Kidney tubule cell (primary cell): ENCODE results near the gene SLC5A8.

ENCODE experiments used
- DNase-seq: peaks from one replicate; pipeline ENCODE4 v3.0.0-alpha.2; 2018; ENCODE audit warnings: low spot score

Gene SLC5A8, protein sequence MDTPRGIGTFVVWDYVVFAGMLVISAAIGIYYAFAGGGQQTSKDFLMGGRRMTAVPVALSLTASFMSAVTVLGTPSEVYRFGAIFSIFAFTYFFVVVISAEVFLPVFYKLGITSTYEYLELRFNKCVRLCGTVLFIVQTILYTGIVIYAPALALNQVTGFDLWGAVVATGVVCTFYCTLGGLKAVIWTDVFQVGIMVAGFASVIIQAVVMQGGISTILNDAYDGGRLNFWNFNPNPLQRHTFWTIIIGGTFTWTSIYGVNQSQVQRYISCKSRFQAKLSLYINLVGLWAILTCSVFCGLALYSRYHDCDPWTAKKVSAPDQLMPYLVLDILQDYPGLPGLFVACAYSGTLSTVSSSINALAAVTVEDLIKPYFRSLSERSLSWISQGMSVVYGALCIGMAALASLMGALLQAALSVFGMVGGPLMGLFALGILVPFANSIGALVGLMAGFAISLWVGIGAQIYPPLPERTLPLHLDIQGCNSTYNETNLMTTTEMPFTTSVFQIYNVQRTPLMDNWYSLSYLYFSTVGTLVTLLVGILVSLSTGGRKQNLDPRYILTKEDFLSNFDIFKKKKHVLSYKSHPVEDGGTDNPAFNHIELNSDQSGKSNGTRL

DNA sequence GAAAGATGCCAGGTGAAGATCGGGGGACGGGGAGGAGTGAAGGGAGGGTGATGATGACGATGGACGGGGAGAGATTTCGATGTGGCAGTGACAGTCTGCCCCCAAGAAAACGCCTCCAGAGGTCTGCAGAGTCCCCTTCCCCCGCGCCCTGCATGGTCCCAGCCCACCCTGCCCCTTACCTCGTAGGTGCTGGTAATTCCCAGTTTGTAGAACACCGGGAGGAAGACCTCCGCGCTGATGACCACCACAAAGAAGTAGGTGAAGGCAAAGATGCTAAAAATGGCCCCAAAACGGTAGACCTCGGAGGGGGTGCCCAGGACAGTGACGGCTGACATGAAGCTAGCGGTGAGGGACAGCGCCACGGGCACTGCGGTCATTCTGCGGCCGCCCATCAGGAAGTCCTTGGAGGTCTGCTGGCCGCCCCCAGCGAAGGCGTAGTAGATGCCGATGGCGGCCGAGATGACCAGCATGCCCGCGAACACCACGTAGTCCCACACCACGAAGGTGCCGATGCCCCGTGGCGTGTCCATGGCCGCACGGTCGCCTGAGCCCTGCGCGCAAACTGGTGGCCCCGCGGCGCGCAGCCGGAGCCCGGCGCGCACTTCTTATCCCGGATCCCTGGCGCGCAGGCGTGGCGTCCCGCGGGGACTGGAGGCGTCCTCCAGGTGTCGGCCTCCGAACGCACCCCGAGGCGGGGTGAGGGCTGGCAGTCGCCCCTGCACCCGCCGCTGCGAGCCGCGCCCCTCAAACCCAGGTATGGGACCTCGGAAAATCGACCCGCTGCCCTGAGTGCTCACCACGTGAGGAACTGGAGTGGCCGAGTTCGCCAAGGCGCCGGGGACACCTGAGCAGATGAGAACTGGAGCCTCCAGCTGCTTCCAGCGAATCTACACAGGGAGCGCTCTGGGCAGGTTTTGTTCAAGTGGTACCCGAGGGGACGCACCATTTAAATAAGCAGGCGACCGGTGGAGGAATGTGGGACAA lies at the start of gene SLC5A8:
SLC5A8 (minus strand) TSS at position 920 of the 984 bp plus-strand sequence; CDS start at position 530, 390 bp downstream.
- peak; percentile 16 for DNase-seq

DNA sequence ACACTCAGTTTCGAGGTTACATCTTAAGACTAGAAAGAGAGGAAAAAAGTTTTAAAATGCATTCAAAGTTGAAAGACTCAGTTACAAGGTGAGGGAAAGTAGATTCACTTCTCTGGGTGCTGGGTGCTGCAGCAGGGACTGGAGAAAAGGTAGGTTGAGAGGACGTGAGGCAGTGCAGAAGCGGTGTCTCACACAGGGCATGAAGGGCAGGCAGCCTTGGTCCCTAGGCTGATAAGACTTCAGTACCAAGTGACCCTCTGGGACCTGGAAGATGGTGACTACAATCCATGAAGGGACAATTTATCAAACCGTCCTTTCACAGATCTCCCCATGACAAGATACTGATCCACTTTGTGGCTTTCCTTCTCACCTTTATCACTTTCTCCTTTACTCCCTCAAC lies 47.3 kb upstream of the SLC5A8 start:
- DNase-seq = no peak

DNA sequence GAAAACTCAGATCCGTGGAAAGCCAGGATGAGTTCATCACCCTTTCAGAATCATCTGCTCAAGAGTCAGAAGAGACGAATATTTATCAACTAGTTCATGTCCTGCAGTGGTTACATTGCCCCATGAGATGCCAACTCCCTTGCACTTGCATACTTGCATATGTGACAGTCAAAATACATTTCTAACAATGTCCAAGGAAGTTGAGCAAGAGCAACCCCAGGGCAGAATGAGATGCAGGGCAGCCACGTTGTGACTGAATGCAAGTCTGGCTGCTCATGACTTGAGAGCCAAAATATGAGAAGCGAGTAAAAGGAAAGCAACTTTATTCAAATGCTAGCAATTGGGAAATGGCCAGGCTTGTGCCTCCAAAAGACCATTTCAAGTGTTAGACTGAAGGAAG lies 46.2 kb upstream of the SLC5A8 start:
- DNase-seq = no peak

DNA sequence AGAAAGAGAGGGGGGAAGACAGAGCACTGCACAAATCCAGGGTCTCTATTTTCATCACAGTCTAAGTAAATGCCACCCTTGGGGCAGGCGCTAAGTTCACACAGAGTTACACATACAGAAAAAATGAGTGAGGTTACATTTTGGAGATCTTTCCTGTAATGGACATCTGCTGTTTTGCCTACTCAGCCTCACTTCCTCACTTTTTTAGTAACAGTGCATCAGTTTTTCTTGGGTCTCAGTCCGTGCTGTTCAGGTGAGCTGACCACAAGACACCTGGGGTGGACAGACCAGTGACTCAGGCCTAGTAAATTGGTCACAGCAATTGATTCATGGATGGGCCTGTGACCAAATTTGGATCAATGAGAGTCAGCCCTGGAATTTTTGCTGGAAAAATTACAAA lies 33.6 kb upstream of the SLC5A8 start:
- no peak for DNase-seq

DNA sequence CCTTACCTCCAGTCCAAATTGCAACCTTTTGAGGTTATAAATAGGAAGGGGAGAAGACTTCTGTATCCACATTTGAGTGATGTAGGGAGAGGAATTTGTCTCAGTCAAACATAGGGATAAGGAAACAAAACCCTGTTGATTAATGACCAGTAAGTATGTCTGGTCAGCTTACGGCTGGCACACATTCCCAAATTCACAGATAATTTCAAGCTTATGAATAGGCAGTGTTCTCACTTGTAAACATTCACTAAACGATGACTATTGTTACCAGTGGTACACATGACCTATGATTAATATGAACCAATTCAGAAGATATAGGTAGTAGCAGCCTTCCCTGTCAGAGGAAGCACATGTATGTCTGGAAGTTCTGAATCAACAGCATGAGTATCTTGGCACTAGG lies 33.0 kb upstream of the SLC5A8 start:
- DNase-seq = peak; percentile 10

DNA sequence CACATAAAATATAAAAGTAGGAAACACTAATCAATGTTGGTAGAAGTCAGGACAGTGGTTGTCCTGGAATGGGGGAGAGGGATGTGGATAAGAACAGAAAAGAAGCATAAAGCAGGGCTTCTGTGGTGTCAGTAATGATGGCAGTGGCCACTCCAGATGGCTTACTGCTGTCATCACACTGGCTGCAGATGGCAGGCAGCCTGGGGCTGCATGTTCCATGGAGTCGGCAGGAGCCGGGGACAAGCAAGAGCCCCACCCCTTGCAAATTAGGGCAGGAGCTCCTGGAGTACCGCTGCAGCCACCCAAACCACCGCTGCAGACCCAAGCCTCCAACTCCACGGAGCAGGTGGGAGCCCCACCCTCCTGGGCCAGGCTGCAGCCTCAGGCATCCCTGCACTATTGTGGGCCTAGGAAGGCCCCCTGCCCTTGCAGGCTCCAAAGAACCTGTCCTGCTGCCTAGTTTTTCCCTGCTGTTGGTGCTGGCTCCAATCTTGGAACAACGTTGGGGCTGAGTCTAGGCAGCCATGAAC lies 28.8 kb upstream of the SLC5A8 start:
- DNase-seq = no peak

DNA sequence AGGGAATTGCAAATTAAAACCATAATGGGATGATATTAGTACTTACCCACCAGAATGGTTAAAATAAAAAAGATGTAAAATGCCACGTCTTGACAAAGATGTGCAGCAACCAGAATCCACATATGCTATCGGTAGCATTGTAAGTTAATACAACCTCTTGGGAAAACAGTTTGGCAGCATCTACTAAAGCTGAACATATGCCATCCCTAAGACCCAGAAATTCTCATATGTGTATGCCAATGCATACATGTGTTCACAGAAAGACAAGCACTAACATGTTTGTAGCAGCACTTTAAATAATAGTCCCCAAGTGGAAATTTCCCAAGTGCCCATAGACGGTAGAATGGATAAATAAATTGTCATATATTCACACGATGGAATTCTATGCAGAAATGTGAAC lies 28.3 kb upstream of the SLC5A8 start:
- DNase-seq = no peak

DNA sequence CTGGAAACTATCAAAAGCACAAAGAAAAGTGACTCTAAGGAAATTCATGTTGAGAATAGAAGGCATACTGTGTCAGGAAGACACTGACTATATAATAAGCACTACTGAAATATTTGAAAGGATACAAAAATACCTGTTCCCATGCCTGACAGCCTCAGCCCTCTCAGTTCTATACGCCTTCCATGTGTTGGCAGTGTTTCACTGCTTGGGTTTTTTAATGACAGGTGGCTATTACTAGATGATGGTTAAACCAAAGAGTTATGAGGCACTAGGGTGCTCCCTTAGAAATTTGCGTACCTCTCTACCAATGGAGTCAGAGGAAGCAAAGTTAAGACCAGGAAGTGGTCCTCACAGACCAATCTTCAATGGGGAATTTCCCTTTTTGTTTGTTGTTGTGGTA lies 25.6 kb upstream of the SLC5A8 start:
- no peak for DNase-seq

DNA sequence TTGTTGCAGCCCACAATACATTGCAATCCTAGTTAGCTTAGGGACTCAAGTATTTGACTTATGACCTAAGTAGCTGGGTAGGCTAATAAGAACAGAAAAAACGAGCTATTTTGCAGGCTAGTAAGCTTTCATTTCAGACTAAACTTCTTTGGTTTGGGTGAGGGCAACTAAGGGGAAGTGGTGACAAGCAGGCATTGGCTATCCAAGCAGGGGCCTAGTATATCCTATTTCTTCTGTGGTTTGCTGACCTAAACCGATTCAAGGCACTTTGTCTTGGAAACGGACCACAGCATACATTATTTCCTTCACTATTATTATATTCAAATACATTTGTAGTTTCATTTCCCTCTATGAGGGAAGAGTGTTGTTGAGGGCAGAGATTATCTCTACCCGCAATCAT lies 21.6 kb upstream of the SLC5A8 start:
- no peak for DNase-seq

DNA sequence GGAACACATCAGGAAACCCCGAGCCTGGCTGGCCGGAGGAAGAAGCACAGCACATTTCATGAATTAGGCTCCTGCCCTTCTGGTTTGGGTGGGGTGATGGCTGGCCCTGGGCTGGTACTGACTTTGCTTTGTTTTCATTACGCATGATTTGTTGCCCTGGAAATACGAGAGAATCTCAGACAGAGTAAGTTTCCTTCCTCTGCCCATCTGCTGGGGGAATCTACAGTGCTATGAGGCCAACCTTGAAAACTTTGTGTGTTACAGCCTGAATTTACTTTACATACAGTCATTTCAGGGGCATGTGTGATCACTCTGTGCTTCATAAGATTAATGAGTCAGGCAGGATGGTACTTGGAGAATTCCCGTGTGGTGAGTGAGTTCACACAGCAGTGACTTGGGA lies 20.5 kb upstream of the SLC5A8 start:
- DNase-seq = peak; percentile 95

DNA sequence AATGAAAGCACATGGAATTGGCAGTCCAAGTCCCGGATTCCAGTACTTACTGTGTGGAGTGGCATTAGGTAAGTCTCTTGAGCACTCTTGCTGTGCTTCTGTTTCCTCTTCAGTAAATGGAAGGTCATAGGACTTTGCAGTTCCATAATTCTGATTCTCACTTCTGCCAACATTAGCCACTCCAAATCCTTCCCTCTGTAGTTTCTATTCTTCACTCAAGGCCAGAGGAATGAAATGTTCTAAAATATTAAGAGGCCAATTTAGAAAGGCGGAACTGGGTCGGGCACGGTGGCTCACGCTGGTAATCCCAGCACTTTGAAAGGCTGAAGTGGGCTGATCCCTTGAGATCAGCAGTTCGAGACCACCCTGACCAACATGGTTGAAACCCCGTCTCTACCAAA lies 19.8 kb upstream of the SLC5A8 start:
- DNase-seq = no peak

DNA sequence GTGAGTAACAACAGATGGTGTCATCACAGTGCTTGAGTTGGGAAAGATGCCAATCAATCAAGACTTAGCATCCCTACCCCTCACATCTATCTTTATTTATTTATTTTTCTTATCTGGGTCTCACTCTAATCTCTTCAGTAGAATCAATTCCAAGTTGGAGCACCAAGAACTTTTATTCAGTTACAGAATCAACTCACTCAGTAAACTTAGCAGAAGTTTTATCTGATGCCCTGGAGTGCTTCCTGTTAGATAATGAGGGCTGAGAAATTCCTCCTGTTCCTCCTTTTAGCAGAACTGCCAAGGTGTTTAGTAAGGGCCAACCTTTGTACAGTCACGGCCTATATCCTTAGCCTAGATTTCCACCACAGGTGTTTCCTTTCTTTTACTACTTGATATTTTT lies 11.3 kb upstream of the SLC5A8 start:
- no peak for DNase-seq

DNA sequence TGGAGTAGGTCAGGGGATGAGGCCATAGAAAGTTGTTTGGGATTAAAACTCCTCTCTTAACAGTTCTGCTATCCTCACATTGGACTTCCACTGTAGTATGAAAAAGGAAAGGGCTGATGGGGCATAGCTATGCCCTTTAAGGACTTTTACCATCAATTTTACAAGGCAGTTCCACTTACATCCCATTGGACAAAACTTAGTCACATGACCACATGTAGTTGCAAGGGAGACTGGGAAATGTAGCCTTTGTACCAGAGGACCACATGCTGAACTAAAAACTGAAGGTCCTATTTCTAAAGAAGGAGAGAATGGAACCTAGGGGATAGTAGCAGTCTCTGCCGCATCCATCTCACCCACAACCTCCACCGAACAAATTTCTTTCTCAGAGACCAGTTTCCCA lies 6.8 kb upstream of the SLC5A8 start:
- DNase-seq = no peak

DNA sequence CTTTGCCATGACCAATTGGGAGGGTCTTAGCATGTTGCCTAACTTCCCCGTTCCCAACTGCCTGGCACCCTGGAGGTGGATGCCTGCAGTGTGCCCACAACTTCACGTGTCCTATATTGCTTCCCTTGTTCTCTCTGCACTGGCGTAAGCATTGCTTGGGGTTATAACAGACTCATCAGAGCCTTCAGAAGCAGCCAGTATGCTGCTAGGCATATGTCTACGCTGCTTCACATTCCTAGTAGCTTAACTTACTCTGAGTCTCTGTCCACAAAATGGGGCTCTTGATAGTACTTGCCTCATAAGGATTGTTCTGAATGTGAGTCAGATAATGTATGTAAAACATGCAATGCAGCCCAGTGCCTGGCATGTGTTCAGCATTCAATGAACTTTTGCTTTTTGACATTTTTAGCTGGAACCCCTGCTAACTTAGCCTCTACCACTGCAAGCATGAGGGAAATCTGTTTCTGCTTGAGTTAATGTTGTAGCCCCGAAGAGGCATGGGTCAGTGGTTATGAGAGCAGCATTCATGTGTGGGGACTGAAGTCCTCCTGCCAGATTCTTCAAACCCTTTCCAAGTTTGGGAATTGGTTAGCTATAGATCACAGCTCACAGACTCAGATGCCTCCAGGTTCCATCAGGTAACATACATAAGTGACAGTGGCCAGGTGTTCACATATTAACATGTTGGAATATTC lies 2.8 kb downstream of the SLC5A8 start:
- no peak for DNase-seq

DNA sequence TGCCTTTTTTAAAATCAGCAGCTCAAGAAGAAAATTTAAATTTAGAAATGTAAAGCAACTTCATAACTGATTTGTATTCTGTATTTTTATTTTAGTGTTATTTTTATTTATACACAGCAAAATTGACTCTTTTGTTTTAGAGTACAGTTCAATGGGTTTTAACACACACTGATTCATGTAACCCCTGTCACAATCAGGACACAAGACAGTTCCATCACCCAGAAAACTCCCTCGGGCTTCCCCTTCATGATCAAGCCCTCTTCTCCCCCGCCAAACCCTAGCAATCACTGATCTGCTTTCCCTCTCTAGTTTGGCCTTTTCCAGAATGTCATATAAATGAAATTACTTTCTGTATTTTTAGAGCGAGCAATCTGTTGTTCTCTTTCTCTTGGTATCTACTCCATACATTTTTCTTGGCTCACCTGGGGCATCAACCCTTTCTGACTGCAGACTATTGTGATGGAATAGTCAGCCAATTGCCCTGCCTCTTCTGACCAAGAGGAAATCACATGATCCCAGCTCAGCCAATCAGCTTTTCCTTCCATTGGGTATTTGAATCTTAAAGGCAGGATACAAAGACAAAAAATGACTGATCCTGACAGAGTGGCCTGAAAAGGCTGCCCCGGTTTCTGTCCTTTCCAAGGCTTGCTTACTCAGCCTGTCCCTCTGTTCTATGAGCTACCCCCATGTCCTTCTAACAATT lies 5.3 kb downstream of the SLC5A8 start:
- no peak for DNase-seq

DNA sequence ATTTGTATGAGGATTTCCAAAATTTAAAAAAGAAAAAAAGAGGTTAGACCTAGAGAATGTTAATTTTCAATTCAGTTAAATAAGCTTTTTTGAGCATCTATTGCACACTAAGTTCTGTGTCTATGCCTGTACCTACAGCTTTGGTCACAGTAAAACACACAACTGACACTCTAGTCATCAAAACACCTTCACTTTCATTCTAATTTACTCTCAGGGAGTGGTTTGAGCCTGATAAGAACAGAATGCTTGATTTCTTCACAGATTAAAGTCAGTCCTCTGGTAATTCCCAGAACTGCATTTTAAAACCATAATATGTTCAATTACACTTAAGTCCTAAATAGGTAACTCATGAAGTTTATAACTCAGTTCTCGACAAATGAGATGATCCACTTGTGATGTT lies 9.2 kb downstream of the SLC5A8 start:
- no peak for DNase-seq

DNA sequence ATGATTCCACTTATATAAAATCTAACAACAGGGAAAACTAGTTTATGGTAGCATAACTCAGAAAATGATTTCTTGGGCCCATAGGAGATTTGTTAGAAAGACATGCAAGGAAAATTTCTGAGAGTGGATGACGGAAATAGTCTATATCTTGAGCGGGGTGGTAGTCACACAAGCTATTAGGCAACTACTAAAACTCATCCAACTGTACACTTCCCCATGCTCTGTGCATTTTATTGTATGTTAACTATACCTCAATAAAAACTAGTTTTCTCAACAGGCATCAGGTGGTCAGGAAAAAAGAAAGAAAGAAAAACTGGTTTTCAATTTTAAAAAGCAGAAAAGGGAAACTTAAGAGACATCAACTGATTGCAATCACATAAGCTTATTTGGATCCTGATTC lies 9.9 kb downstream of the SLC5A8 start:
- DNase-seq = no peak

DNA sequence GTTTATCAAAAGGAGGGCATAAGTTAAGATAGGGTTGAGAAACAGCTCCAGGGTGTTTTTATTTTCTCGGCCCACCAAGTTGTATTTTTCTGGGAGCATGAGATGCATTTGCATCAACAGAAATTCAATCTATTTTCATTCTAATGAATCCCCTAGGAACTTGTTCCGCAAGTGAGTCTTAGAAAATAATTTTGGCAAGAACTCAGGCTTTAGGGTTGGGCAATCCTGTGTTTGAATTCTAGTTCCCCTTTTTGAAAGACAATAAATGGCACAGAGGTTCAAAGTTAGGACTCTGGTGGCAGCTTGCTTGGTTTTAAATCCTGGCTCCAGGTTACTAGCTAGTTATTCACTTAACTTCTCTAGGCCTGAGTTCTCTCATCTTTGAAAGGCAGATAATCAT lies 23.7 kb downstream of the SLC5A8 start:
- DNase-seq = no peak

DNA sequence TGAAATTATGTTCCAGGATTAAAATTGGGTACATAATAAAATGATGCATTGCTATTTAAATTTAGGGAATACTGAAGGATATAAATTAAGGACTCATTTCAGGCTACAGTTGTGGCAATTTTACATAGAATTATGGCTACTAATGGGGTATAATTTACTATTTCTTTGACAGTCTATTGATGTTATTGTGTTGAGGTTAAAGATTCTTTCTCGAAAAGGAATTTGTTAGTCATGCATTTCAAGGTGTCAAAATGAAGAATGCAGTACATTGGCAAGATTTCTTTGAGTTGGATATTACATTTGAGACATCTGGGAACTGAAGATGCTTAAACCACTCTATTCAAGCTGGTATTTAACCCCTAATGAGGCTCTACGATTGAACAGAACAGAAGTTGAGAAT lies 28.3 kb downstream of the SLC5A8 start:
- DNase-seq = no peak

DNA sequence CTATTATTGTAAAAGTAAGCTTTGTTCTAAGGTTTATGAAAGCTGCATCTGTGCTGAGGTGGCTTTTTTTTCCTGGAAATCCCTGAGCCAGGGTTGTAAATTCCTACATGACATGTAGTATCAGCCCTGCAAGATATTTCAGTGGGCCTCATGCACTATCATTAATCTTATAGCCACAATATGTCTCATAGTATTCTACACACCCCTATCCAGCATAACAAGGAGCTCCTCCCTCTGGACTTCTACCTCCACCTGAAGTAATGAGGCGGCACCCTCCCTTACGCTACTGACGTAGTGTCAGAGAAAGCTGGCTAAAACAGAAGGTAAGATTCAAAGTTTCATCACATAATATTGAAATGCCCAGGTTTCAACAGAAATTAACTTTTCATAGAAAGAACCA lies 35.5 kb downstream of the SLC5A8 start:
- no peak for DNase-seq

DNA sequence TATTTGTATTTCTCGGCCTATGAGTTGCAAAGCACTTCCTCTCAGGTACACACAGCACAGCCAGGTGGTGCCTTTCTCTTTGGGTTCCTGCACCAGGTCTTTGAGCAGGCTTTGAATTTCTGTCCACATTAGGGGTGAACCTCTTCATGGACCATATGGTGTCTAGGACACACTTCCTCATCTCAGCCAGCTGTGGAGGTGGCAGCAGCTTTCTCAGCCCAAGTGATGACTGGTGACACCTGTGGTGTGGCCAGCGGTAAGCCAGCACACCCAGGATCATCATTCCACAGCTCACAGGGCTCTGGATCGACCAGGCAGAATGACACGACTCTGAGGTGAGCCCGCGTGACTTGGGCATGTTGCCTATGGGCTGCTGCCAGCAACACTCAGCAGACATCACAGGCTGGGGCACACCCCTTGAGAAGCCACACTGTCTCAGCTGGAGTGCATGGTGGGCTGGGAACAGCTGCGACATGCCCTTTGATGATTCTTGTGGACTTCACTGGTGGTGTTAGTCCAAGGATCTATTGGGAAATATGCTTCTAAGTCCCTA lies 36.8 kb downstream of the SLC5A8 start:
- no peak for DNase-seq
